OCI-LY3 (cell line): Measurements from ENCODE around the gene IDH3A.

Experiments used
- CTCF ChIP-seq: fragments of 200-600, 300-600 bp; sonication (generic); IDR thresholded peaks from 2 replicates; pipeline ENCODE4 v1.5.1; 2014; ENCODE audit warnings: antibody characterized with exemption, low read length, low read depth
- EZH2phosphoT487 ChIP-seq: fragments of 200-600 bp; shearing (Covaris generic); IDR thresholded peaks from 2 replicates; pipeline ENCODE4 v1.6.1; 2018; ENCODE audit warnings: antibody characterized with exemption, mixed run types, low read depth

- TF ChIP-seq CTCF = no peak
- TF ChIP-seq EZH2phosphoT487 = no peak
These were observed 916 bp downstream of the IDH3A start for GRCh38 chr15:78149805-78150751.
